Lung microvascular endothelial cell (primary cell): Measurements from ENCODE around the gene MYOZ1. TPM values are rescaled to one million over a fixed set of nuclear protein-coding genes. Genes with fewer than 3 reads are reported as not detected.
A peak's percentile ranks its signal among the peaks of the same experiment; 100 is the strongest.

Experiments used
- DNase-seq, 2 donors: peaks; one replicate each; pipeline versions ENCODE4 v3.0.0 to v3.0.0-alpha.2; 2010; ENCODE audit warnings: low read depth in 2 of 2
- total RNA-seq: library from RNA; depleted of rRNA; stranded (reverse); fragments of >200 nt; gene quantifications from 2 replicates; pipeline ENCODE4 v1.2.1, GENCODE V29; 2014

Gene MYOZ1
- total RNA-seq, 1 donor from 2014 or later: not detected

- DNase-seq: peak in 1 of 2 donors; percentile 54
Observed at GRCh38 chr10:73597346-73597745, 43.9 kb downstream of the MYOZ1 start.

- no peak for DNase-seq
Observed at GRCh38 chr10:73593812-73594211, 47.5 kb downstream of the MYOZ1 start.

DNA sequence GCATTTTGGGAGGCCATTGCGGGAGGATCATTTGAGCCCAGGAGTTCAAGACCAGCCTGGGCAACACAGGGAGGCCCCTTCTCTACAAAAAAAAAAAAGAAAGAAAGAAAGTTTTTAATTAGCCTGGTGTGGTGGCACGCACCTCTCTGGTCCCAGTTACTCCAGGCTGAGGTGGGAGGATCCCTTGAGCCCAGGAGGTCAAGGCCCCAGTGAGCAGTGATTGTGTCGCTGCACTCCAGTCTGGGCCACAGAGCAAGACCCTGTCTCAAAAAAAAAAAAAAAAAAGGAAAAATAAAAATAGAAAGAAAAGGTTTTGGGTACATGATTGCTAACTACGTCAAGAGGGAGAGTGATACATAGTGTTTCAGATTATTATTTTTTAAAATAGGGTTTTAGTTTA lies 48.2 kb downstream of the MYOZ1 start:
- DNase-seq: no peak

DNA sequence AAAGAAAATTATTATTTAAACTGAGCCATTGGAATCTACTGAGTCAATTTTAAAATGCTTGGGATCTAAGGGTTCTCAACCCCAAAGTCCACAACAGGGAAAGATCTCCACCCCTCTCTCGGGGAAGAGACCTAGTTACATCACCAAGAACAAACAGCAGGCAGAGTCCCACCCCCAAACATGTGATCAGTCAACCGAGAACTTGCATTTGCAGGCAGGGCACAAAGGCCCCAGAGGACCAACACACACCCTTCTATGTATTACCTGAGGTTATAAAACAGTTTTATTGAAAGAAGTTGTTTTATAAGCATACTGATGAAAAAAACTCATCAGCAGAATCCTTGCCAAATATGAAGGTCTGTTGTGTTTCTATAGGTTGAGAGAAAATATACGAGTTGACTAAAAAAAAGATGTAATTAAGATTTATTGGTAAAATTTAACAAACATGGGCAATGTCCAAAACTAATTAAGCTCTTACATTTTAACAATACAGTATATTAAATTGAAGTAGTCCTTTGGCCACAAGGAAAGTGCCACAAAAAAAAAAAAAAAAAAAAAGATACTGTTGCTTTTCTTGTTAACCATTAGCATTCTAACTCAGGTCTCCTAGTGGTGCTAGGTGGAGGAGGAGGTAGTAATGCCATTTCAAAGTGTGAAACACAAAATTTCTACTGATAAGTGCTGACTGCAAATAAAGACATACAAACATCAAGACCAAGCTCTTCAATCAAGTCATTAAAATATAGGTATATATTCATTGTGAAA lies 49.2 kb downstream of the MYOZ1 start:
- DNase-seq: peak in 1 of 2 donors; percentile 59

GRCh38 chr10:73590881-73591799 lies 50.1 kb downstream of the MYOZ1 start, which contains the start of gene USP54:
Gene USP54 (minus strand): TSS chr10:73591342. CDS start chr10:73575658, 15,684 bp downstream.
- peak; percentile 35 to 86 for DNase-seq

GRCh38 chr10:73589563-73590126 lies 51.6 kb downstream of the MYOZ1 start:
- peak; percentile 66 to 81 for DNase-seq

GRCh38 chr10:73588656-73589055 lies 52.6 kb downstream of the MYOZ1 start:
- DNase-seq: no peak

DNA sequence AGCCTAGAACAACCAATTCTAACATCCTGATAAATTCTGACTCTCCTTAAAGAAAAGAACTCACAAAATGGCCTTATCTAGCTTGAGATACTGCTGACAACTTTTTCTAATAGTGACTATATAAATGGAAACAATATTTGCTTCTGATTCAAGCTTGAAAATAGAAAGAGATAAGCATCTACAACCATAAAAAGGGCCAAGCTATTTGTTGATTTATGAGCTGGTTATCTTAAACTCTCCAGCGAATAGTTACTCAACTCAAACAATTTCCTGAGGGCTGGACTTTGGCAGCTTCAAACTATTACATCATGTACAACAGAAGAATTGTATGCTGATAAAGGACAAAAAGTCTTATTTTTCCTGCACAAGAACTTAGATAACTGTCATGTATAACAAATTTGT lies 54.7 kb downstream of the MYOZ1 start:
- DNase-seq: peak; percentile 78 to 90

DNA sequence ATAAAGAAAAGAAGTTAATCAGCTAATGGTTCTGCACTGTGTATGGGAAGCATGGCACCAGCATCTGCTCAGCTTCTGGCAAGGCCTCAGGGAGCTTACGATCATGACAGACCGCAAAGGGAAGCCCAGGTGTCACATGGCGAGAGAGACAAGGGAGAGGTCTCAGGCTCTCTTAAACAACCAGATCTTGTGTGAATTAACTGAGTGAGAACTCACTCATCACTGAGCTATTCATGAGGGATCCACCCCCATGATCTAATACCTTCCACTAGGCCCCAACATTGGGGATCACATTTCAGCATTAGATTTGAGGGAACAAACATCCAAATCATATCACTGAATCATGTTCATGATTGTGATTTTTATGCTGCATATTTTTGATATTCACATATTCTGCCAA lies 55.9 kb downstream of the MYOZ1 start:
- no peak for DNase-seq

- DNase-seq: no peak
Observed at GRCh38 chr10:73584737-73585136, 56.5 kb downstream of the MYOZ1 start.

- no peak for DNase-seq
Observed at GRCh38 chr10:73581918-73582317, 59.4 kb downstream of the MYOZ1 start.

Other genes with a start within 250 kb of the MYOZ1 start
- 70.6 and 71.2 TPM in 2 replicates for gene ANXA7, start 227.4 kb downstream of the MYOZ1 start, total RNA-seq
- 0.22 and 0.60 TPM in 2 replicates for gene MSS51, start 207.9 kb downstream of the MYOZ1 start, total RNA-seq
- 6.3 and 7.9 TPM in 2 replicates for gene PPP3CB, start 145.4 kb downstream of the MYOZ1 start, total RNA-seq
- 3.4 and 7.2 TPM in 2 replicates for gene USP54, start 50.1 kb downstream of the MYOZ1 start, total RNA-seq
- gene SYNPO2L, start 14.6 kb upstream of the MYOZ1 start, total RNA-seq: not detected in 2 replicates
- gene AGAP5, start 56.6 kb upstream of the MYOZ1 start, total RNA-seq: 0.87 and 1.8 TPM in 2 replicates
- gene SEC24C, start 102.9 kb upstream of the MYOZ1 start, total RNA-seq: 46.9 and 52.8 TPM in 2 replicates
- gene CHCHD1, start 140.6 kb upstream of the MYOZ1 start, total RNA-seq: 21.6 and 28.6 TPM in 2 replicates
- 31.4 and 55.8 TPM in 2 replicates for gene ZSWIM8, start 144.1 kb upstream of the MYOZ1 start, total RNA-seq
- gene NDST2, start 170.1 kb upstream of the MYOZ1 start, total RNA-seq: 5.4 and 6.5 TPM in 2 replicates
- gene CAMK2G, start 233.1 kb upstream of the MYOZ1 start, total RNA-seq: 16.7 and 19.0 TPM in 2 replicates